ENCODE measurements around the gene C1GALT1C1.
"Not testable (repeated sequence)": the region's sequence is repeated elsewhere in the genome, so short reads cannot be mapped to it uniquely, and the experiment has no call there.

The C1GALT1C1 gene

GRCh38 chrX:120629667-120630537 is at the start of gene C1GALT1C1:
Gene C1GALT1C1 (minus strand): TSS chrX:120630054. CDS start chrX:120627166, 2,888 bp downstream.
- DNase-seq (ENCODE audit: low read depth): peak; percentile 94

GRCh38 chrX:120677004-120677652 is 47.3 kb upstream of the C1GALT1C1 start:
- DNase-seq (ENCODE audit: low read depth): no peak

GRCh38 chrX:120672841-120673530 is 43.1 kb upstream of the C1GALT1C1 start:
- DNase-seq (ENCODE audit: low read depth): no peak

- DNase-seq (ENCODE audit: low read depth): peak; percentile 90
These were observed 42.5 kb upstream of the C1GALT1C1 start for GRCh38 chrX:120672389-120672788.

- peak; percentile 29 for DNase-seq (ENCODE audit: low read depth)
These were observed 42.1 kb upstream of the C1GALT1C1 start for GRCh38 chrX:120671963-120672362.

- no peak for DNase-seq (ENCODE audit: low read depth)
These were observed 38.5 kb upstream of the C1GALT1C1 start for GRCh38 chrX:120668357-120668756.

GRCh38 chrX:120664535-120664934 is 34.7 kb upstream of the C1GALT1C1 start:
- not testable (repeated sequence) for DNase-seq (ENCODE audit: low read depth)

GRCh38 chrX:120664081-120664480 is 34.2 kb upstream of the C1GALT1C1 start:
- DNase-seq (ENCODE audit: low read depth): peak; percentile 42

- no peak for DNase-seq (ENCODE audit: low read depth)
These were observed 32.8 kb upstream of the C1GALT1C1 start for GRCh38 chrX:120662662-120663061.

- DNase-seq (ENCODE audit: low read depth): peak; percentile 60
These were observed 30.8 kb upstream of the C1GALT1C1 start for GRCh38 chrX:120660637-120661036.

GRCh38 chrX:120653000-120653399 is 23.1 kb upstream of the C1GALT1C1 start:
- DNase-seq (ENCODE audit: low read depth): peak; percentile 15

- not testable (repeated sequence) for DNase-seq (ENCODE audit: low read depth)
These were observed 22.4 kb upstream of the C1GALT1C1 start for GRCh38 chrX:120652256-120652655.

GRCh38 chrX:120647127-120647526 is 17.3 kb upstream of the C1GALT1C1 start:
- DNase-seq (ENCODE audit: low read depth): peak; percentile 13

GRCh38 chrX:120642871-120643270 is 13.0 kb upstream of the C1GALT1C1 start:
- DNase-seq (ENCODE audit: low read depth): no peak

GRCh38 chrX:120638619-120639018 is 8.8 kb upstream of the C1GALT1C1 start:
- DNase-seq (ENCODE audit: low read depth): no peak

- DNase-seq (ENCODE audit: low read depth): peak; percentile 67
These were observed 4.5 kb downstream of the C1GALT1C1 start for GRCh38 chrX:120625371-120625770.

GRCh38 chrX:120617996-120618630 is 11.7 kb downstream of the C1GALT1C1 start:
- no peak for DNase-seq (ENCODE audit: low read depth)

- DNase-seq (ENCODE audit: low read depth): no peak
These were observed 15.0 kb downstream of the C1GALT1C1 start for GRCh38 chrX:120614816-120615215.

- no peak for DNase-seq (ENCODE audit: low read depth)
These were observed 17.8 kb downstream of the C1GALT1C1 start for GRCh38 chrX:120612086-120612485.

GRCh38 chrX:120604361-120604782 is 25.5 kb downstream of the C1GALT1C1 start:
- peak; percentile 73 for DNase-seq (ENCODE audit: low read depth)

- peak; percentile 97 for DNase-seq (ENCODE audit: low read depth)
These were observed 26.0 kb downstream of the C1GALT1C1 start, which contains the start of gene MCTS1 for GRCh38 chrX:120603707-120604360. Gene MCTS1 (plus strand): TSS chrX:120604101. CDS start chrX:120604237, 136 bp downstream.
